Upper lobe of right lung (tissue), 1 donor: Measurements from ENCODE around the gene LSM12. TPM values are rescaled to one million over a fixed set of nuclear protein-coding genes. Genes with fewer than 3 reads are reported as not detected.

Experiments
- ATAC-seq: fragments of 200-7000 bp; cut with Tn5 transposase; one replicate; pipeline ENCODE4 v1.9.1; 2020; ENCODE audit warnings: mild to moderate bottlenecking, moderate library complexity
- DNase-seq: peaks from one replicate; pipeline ENCODE4 v3.0.0-alpha.2; 2020
- H3K27ac ChIP-seq: fragments of 200-600 bp; one replicate; pipeline ENCODE4 v1.8.0; 2022
- H3K27me3 ChIP-seq: fragments of 200-600 bp; one replicate; pipeline ENCODE4 v1.8.0; 2022; ENCODE audit warnings: mild to moderate bottlenecking
- H3K36me3 ChIP-seq: fragments of 200-600 bp; one replicate; pipeline ENCODE4 v1.8.0; 2022
- H3K4me1 ChIP-seq: fragments of 200-600 bp; one replicate; pipeline ENCODE4 v1.8.0; 2022
- H3K4me3 ChIP-seq: fragments of 200-600 bp; one replicate; pipeline ENCODE4 v1.8.0; 2022; ENCODE audit warnings: mild to moderate bottlenecking
- H3K9me3 ChIP-seq: fragments of 200-600 bp; one replicate; pipeline ENCODE4 v1.8.0; 2022
- intact Hi-C: fragments of 100-400 bp; cut with DNase I; formaldehyde crosslinking; loops from one replicate; pipeline ENCODE4 v1.11.0; 2022
- total RNA-seq: library from RNA; stranded (reverse); fragmentation: NEBNext Ultra II Directional; extraction: Animal tissue kit (Norgen Biotek cat#: 25700); gene quantifications from one replicate; pipeline ENCODE4 v1.2.1, GENCODE V29; 2021
- TF ChIP-seq, protein P1 (sequence below): fragments of 200-600 bp; IDR thresholded peaks from one replicate; pipeline ENCODE4 v1.8.0; 2022; ENCODE audit warnings: antibody characterized with exemption
- donor health status: DM: no; HTN: yes; CAD: no; lungs with severe emphysema.

The LSM12 gene
- total RNA-seq, 1 donor from 2014 or later = 39.8 TPM

DNA sequence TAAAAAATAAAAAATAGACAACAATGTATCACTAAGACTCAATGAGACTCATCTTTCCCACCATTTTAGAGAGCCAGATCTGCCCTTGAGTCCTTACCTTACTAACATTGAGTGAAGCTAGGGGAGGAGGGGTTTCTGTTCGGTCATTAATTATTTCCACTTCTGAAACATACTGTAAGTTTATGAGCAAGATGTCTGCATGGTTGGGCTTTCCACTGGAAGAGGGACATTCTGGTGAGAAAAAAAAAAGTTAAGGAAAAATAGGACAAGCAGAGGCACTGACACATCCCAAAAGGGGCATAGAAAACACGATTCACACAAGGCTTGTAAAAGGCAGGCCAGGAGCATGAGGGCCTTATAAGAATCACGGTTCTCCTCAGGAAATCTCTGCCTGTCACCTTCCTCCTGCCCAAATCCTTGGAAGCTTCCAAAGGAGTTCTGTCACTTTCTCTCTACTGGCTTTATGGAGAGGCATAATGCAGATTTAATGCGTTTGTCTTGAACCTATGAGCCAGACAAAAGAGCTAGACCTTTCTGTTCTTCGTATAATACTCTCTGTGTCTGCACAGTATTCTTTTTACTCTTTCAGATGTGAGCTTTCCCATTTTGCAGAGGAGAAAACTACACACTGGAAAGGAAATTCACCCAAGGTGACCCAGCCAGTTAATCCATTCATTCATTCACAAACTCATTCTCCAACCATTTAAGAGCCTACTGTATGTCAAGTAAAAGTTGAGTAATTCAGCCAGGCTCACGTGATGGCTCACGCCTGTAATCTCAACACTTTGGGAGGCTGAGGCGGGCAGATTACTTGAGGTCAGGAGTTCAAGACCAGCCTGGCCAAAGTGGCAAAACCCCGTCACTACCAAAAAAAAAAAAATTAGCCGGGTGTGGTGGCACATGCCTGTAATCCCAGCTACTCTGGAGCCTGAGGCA lies 2.5 kb downstream of the LSM12 start:
- DNase-seq (no peak), ATAC-seq (no peak)
- Histone ChIP-seq H3K27ac (no peak overlapping the region), H3K9me3 (no peaks in the 10 kb centered on the region), H3K4me1 (peaks cover 19% of the 10 kb centered on the region), H3K4me3 (no peak overlapping the region), H3K36me3 (peaks cover 51% of the 10 kb centered on the region), H3K27me3 (no peaks in the 10 kb centered on the region)
- intact Hi-C loops = no loop called here
- TF ChIP-seq, protein P1, sequence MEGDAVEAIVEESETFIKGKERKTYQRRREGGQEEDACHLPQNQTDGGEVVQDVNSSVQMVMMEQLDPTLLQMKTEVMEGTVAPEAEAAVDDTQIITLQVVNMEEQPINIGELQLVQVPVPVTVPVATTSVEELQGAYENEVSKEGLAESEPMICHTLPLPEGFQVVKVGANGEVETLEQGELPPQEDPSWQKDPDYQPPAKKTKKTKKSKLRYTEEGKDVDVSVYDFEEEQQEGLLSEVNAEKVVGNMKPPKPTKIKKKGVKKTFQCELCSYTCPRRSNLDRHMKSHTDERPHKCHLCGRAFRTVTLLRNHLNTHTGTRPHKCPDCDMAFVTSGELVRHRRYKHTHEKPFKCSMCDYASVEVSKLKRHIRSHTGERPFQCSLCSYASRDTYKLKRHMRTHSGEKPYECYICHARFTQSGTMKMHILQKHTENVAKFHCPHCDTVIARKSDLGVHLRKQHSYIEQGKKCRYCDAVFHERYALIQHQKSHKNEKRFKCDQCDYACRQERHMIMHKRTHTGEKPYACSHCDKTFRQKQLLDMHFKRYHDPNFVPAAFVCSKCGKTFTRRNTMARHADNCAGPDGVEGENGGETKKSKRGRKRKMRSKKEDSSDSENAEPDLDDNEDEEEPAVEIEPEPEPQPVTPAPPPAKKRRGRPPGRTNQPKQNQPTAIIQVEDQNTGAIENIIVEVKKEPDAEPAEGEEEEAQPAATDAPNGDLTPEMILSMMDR = no peak

DNA sequence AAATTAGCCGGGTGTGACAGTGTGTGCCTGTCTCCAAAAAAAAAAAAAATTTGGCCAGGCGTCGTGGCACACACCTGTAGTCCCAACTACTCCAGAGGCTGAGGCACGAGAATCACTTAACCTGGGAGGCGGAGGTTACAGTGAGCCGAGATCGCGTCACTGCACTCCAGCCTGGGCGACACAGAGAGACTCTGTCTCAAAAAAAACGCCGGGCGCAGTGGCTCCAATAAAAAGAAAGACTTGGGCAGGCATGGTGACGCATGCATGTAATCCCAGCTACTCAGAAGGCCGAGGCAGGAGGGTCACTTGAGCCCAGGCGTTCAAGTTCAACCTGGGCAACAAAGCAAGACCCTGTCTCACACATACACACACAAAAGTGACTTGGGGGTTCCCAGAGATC lies 3.6 kb downstream of the LSM12 start:
- Histone ChIP-seq H3K36me3 (peaks cover 59% of the 10 kb centered on the region), H3K27ac (no peak overlapping the region), H3K4me1 (peaks cover 19% of the 10 kb centered on the region), H3K4me3 (no peak overlapping the region), H3K9me3 (no peaks in the 10 kb centered on the region), H3K27me3 (no peaks in the 10 kb centered on the region)
- intact Hi-C loops = no loop called here
- ATAC-seq (no peak), DNase-seq (no peak)
- TF ChIP-seq, protein P1 = no peak

- no peak for ATAC-seq
- intact Hi-C loops = no loop called here
- DNase-seq = no peak
- Histone ChIP-seq H3K27ac (no peak overlapping the region), H3K4me1 (peaks cover 8% of the 10 kb centered on the region), H3K9me3 (no peaks in the 10 kb centered on the region), H3K4me3 (no peak overlapping the region), H3K27me3 (no peaks in the 10 kb centered on the region), H3K36me3 (peaks cover 63% of the 10 kb centered on the region)
- TF ChIP-seq, protein P1 = no peak
Observed at GRCh38 chr17:44061446-44061845, 5.0 kb downstream of the LSM12 start.

- ATAC-seq (no peak), DNase-seq (no peak)
- Histone ChIP-seq H3K4me1 (peaks cover 4% of the 10 kb centered on the region), H3K27me3 (no peaks in the 10 kb centered on the region), H3K27ac (no peak overlapping the region), H3K9me3 (no peaks in the 10 kb centered on the region), H3K36me3 (peaks cover 72% of the 10 kb centered on the region), H3K4me3 (no peak overlapping the region)
- intact Hi-C loops = no loop called here
- TF ChIP-seq, protein P1 = no peak
Observed at GRCh38 chr17:44059101-44059892, 7.2 kb downstream of the LSM12 start.

GRCh38 chr17:44053125-44053872 lies 13.2 kb downstream of the LSM12 start:
- intact Hi-C loops = no loop called here
- ATAC-seq (peak; percentile 35), DNase-seq (no peak)
- Histone ChIP-seq H3K36me3 (peaks cover 65% of the 10 kb centered on the region), H3K4me1 (no peaks in the 10 kb centered on the region), H3K9me3 (no peaks in the 10 kb centered on the region), H3K4me3 (no peak overlapping the region), H3K27ac (no peak overlapping the region), H3K27me3 (no peaks in the 10 kb centered on the region)
- TF ChIP-seq, protein P1 = no peak
